Stimulated activated CD8-positive, alpha-beta memory T cell treated with anti-CD3 and anti-CD28 coated beads, Interleukin-4, amount 100 ng/mL, for 4 hours (primary cell): Measurements from ENCODE around the gene SRSF7.
"Not testable (repeated sequence)": the region's sequence is repeated elsewhere in the genome, so short reads cannot be mapped to it uniquely, and the experiment has no call there.

Experiments used
- DNase-seq, 2 donors: peaks; one replicate each; pipeline ENCODE4 v3.0.0-alpha.2; 2020; ENCODE audit warnings: low read depth in 2 of 2, low spot score in 1 of 2

The SRSF7 gene

DNA sequence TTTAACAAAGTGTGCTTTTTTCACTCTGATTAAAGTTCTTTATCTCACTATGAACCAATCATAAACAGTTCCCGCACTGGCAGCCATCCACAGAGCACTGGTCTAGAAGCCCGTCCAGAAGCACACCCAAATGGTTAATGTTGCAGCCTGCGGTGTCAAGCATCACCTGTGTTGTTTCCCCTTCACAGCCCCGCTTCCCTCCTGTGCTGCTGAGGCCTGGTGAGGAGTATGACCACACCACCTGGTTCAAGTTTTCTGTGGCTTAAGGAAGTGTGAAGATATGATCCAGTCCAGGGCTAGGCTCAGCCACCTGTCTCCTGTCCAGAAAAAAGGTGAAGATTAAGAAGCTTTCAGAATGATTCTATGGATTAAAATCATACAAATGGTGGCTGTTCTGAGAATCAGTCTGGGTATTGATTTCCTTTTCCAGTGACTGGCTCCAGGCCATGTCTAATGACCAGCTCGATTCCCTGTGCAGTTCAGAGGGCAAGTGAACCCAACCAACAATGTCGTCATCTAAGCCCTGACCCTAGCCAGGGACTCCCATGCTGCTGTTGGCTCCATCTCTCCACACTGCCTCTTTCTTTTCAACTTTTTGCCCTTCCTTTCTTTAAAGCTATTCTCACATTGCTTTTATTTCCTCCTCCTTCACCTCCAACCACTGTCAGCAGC lies 17.7 kb downstream of the SRSF7 start:
- no peak for DNase-seq

DNA sequence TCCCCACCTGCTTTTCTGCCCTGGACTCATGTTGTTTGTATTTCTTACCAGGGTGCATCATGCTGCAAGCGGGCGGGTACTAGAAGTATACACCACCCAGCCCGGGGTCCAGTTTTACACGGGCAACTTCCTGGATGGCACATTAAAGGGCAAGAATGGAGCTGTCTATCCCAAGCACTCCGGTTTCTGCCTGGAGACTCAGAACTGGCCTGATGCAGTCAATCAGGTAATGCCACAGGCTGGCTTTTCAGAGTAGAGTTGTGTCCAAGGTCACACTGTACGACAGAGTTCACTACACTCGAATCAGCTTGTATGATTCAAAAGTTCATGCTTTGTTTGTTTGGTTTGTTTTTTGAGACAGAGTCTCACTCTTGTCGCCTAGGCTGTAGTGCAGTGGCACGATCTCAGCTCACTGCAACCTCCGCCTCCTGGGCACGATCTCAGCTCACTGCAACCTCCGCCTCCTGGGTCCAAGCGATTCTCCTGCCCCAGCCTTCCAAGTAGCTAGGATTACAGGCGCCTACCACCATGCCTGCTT lies 19.4 kb downstream of the SRSF7 start:
- no peak for DNase-seq

DNA sequence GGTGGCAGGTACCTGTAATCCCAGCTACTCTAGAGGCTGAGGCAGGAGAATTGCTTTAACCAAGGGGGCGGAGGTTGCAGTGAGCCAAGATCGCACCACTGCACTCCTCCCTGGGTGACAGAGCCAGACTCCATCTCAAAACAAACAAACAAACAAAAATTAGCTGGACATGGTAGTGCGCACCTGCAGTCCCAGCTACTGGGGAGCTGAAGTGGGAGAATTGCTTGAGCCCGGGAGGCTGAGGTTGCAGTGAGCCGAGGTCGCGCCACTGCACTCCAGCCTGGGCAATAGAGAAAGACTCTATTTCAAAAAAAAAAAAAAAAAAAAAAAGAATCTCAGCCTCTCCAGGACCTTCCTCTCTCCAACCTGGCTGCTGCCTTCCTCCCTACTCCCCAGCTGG lies 20.1 kb downstream of the SRSF7 start:
- DNase-seq: no peak

DNA sequence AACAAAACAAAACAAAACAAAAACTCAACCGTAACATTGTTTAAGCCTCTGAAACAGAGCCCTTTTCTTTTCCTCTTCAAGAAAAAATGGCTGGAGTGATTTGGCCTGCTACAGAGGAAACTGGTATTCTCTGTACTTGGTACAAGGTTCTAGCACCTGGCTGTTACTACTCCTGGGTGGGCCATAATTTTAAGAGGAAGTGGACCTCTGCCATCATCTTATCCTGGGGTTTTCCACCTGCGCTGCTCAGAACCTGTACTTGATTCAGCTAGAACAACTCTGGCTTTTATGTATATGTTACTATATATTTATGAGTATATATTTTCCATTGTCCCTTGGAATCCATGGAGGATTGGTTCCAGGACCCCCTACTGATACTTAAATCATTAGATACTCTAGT lies 22.5 kb downstream of the SRSF7 start:
- no peak for DNase-seq

DNA sequence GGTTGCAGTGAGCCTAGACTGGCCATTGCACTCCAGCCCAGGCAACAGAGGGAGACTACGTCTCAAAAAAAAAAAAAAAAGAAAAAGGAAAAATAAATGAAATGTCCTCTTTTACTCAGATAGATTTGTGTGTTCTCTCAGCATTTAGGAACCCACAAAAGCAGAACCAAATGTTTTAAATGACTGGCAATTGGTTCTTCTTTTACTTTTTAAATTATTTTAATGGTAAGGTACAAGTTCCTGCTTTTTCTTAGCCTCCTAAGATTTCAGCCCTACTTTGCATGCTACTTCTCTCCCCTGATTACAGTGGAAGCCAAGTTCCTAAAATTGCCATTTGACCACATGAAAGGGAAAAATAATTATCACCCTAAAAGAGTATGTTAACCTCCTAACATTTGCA lies 23.5 kb downstream of the SRSF7 start:
- DNase-seq: no peak

DNA sequence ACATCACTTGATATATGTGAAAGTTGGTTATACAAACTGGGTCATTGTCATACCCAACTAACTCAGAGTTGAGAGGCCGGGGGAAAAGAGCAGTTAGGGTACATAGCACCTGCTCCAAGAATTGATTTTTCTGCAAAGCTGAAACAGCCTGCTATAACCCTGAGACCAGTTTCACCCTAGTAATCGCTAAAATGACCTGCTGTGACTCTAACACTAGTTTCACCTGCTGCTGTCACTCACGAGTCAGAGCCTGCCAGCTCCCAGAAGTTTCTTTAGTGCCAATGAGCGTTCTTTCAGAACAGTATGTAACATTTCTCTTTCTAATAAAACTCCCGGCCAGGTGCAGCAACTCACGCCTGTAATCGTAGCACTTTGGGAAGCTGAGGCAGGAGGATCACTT lies 28.0 kb downstream of the SRSF7 start:
- DNase-seq: no peak

DNA sequence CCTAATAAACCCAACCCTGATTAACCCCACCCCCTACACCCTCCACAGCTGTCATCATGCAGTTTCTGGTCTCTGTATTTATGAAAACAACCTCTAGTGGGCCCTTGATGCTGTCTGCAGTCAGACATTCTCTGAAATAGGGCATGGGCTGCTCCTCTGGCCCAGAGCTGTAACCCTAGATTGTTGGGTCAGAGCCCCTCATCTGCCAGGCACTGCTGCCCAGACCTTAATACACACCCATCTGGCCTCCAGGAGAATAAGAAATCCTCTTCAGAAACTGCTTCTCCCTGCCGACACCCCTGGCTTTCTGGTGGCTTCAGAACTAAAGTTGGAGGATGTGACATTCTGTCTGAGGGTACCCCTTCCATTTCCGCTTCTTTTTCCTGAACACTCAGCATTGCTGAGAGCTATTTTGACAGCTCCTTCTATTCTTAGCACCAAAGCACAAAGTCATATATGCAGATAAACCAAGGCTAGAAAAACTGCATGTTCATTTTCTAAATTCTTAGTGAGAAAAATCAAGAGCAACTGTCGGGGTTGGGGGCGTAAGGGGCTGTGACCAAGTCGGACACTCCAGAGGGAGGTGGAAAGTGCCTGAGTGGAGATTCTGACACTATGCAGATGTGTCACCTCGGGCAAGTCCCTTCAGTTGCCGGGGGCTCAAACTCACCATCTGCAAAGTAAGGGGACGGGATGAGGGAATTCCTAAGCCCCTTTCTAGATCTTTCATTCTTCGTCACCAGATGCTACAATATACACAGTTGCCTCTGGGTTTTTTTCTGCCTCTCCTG lies 28.7 kb downstream of the SRSF7 start:
- DNase-seq: peak; percentile 17 to 38

DNA sequence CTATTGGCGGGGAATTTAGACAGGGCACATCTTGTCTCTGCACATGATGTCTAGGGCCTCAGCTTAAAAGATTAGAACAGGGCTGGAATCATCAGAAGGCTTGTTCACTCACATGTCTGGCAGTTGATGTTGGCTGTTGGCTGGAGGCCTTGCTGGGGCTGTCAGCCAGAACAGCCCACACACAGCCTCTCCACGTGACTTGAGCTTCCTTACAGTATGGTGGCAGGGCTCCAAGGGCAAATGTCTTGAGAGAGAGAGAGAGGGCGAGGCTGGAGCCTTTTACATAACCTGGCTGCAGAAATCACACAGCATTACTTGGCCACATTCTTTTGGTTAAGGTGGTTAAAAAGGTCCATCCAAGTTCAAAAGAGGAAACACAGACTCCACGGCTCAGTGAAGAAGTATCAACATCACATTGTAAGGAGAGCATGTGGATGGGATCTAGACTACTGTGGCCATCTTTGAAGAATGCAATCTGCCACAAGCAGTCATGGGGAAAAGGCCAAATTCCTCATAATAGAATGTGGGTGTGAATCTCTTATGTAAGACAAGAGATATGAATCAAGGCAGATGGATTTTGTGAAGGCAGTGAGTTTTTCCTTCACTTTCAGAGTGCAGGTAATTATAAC lies 30.4 kb downstream of the SRSF7 start:
- DNase-seq: no peak

DNA sequence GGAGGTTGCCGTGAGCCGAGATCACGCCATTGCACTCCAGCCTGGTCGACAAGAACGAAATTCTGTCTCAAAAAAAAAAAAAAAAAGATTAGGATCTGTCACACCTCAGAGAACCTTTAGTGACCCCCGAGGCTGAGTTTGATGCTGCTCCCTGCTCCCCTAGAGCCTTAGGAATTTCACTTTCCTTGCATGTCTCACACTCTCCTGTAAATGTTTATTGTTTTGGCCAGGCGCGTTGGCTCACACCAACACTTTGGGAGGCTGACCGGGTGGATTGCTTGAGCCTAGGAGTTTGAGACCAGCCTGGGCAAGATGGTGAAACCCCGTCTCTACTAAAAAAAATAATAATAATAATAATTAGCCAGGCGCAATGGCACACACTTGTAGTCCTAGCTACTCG lies 31.5 kb downstream of the SRSF7 start:
- DNase-seq: no peak

DNA sequence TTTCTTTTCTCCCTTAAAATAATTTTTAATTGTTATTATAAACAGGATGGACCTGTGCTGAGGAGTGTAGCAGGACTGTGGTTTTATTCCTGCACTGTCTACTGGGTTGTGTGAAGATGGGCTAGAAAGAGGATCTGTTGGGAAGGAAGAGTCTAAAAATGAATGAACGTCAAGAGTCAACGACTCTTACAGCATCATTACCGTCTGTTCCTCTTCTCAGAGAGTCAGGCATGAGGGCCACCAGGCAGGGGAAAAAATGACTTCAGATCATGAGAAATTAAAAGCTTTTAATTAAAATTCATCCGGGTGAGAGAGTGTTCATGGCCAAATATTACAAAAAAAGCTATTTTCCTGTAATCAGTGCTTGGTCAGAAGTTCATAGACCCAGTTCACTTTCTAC lies 32.6 kb downstream of the SRSF7 start:
- no peak for DNase-seq

DNA sequence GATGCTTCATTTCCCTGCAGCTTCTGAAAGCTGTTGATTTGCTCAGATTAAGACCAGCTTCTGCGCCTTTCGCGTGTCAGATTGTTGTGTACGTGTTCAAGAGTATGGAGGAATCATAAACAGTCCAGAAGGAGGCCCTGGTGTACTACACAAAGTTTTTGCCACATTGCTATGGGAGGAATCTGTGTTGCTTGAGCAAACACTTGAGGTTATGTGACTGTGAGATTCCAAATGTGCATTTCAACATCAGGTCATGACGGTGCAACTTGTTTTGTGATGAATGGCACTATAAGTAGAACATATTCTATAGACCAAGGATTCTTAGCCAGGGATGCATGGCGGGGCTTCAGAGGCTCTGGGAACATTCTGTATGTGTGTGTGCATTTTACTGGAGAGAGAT lies 35.0 kb downstream of the SRSF7 start:
- DNase-seq: no peak

DNA sequence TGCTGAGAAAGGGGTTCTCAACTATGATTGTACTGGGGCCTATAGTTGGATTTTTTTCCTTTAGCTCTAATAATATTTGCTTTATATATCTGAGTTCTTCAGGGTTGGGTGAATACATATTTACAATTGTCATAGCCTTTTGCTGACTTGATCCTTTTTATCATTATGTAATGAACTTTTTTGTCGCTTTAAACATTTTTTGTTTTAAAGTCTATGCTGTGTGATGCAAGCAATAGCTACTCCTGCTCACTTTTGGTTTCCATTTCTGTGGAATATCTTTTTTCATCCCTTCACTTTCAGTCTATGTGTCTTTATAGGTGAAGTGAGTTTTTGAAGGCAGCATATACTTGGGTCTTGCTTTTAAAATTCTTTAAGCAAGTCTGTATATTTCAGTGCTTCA lies 36.2 kb downstream of the SRSF7 start:
- DNase-seq: not testable (repeated sequence)

DNA sequence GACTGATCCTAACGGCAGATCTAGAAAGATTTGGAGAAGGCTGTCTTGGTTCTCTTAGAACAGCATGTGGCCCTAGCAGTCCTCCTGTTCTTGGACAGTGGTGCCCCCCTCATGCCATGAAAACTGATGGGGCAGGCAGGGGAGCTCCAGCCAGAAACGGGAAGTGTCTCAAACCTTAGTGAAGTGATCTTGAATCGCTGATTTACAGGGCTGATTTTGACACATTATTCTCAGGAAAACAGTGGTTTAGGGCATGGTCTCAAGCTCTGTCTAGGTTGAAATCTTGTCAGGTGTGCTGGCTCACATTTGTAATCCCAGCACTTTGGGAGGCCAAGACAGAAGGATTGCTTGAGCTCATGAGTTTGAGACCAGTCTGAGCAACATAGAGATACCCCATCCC lies 37.8 kb downstream of the SRSF7 start:
- no peak for DNase-seq

DNA sequence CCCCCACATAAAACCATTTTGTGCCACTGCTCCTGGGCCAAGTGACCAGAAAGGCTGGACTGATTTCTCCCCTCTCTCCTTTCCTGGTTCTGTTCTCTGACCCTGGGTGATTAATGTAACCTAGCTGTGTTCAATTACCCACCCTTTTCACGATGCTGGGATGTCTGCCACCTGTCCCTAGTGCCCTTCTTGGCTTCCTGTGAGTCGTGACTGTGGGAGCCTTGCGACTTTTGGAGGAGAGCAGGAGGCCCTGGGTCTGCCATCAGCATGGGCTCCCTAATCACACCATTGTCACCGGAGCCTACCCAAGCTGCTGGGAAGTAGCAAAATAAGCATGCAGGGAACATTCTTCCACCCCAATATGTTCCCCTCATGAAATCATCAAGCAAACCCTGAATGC lies 38.3 kb downstream of the SRSF7 start:
- no peak for DNase-seq

DNA sequence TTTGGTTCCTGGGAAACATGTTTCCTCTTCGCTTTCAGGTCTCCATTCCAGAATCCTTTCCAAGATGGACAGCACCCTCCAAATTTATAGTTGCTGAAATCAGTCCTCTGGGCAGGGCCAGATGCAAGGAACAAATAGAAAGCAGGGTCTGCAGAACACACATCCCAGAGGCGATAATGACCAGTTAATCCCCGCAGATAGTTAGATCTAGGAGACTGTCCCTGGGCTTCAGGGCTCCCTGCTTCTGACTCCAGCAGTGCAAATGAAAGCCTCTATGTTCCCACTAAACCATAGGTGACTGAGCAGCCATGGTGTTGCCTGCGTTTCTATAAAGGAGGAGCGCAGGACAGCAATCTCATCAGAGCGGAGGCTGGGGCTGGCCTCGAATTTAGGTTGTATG lies 38.7 kb downstream of the SRSF7 start:
- DNase-seq: no peak

DNA sequence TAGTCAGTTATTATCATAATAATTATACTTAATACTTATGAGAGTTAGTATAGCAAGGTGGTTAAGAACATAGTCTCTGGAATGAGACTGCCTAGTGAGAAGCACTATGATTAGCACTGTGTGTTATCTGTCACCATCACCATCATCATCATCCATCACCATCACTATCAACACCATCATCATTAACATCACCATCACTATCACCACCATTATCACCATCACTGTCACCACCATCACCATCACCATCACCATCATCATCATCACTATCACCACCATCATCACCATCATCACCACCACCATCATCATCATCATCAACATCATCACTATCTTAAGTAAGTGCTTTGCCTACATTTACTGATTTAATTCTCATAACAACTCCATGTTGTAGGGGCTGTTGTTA lies 39.6 kb downstream of the SRSF7 start:
- no peak for DNase-seq

DNA sequence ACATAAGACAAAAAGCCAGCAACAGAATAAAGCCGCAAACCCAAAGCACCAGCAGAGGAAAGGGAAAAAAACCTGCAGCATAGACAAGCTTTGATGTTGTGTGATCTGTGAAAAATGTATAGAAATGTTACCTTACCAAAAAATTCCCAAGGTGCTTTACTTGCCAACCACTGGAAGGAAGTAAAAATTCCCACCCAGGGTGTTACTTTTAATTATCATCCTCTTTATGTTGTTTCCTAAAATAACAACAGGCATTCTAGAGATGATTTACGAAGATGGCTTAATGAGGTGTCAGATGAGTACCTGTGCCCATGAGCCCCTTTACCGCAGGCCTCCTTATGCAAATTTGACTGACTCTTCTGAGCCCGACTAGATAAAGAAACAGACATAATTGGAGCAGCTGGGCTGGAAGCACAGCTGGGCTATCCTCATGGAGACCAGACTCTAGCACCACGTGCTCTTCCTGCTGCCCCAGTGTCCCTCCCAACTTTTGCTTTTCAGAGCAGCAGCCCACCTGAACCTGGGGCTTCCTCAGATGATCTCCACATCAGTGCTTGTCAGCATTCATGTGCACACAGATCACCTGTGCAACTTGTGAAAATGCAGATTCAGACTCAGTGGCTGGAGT lies 41.5 kb downstream of the SRSF7 start:
- DNase-seq: no peak

DNA sequence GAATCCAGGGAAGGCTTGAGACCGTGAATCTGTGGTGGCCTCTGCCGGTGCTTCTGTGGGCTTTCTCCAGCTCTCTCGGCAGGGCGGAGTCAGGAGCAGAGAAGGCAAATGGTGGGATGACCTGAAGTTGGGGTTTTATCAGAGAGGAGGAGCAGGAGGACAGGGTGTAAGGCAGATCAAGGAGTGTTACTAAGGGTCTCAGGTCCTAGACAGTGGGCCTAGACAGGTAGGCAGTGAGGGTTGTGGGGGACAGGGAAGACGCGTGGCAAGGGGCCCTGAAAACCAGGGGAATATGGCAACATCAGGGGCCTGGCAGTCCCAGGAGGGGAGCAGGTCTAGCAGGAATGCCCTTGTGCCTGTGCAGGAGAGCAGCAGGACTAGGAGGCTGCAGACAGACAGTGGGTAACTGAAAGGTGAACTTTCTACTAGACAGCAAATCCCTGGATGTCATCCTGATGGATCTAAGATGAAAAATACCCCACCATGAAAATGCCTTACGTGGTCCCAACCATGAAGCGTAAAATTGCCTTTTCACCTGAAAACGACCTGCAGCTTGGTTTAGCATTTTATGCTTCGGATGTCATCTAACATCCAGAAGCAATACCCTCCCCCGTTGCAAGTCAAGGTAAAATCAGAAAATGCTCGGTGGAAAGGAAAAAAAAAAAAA lies 42.1 kb downstream of the SRSF7 start:
- no peak for DNase-seq

DNA sequence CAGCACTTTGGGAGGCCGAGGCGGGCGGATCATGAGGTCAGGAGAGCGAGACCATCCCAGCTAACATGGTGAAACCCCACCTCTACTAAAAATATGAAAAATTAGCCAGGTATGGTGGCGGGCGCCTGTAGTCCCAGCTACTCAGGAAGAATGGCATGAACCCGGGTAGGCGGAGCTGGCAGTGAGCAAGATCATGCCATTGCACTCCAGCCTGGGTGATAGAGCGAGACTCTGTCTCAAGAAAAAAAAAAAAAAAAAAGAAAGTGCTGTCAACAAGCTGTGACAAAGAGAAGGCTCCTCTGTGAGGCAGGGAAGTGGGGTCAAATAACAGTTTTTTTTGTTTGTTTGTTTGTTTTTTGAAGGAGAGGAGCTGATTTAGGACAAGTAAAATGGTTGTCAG lies 42.7 kb downstream of the SRSF7 start:
- DNase-seq: not testable (repeated sequence)

DNA sequence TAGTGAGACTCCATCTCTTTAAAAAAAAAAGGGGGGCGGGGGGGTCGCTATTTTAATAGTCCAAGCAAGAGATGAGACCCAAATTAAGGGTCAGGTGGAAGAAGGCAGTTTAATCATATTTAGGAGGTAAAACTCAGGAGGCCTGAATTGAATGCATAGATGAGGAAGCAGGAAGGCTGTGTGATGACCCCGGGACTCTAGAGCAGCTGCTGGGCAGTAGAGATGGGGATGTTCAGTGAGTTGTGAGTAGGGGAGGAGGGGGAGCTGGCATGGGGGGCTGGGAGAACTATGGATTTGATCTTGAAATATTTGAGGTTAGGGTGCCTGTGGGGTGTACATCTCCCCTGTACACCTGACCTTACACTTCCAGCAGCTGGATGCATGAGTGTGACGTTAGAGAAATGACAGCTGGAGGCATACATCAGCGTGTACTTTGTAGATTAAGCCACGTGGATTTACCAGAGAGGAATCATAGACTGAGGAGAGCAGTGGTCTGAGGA lies 44.3 kb downstream of the SRSF7 start:
- no peak for DNase-seq

DNA sequence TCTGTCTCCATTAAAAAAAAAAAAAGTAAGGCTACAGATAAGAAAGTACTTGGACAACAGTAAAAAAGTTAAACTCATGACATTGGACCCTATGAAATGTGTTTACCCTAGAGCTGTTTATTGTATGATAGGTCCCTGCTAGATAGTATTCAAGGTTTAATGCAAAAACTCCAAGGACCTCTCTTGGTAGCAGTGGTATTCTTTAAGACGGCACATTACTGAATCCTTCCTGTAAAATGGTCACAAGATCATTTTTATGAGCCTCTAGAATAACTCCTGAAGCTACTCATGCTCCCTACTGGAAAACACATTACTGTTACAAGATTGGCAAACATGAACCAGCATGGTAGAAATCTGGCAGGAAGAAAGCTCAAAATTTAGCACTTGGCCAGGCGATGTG lies 46.5 kb downstream of the SRSF7 start:
- no peak for DNase-seq
